ENCODE data around the gene RUBCN. TPM values are rescaled to one million over a fixed set of nuclear protein-coding genes. Genes with fewer than 3 reads are reported as not detected.

Gene RUBCN
- total and polyA plus RNA-seq, 9 of the 15 experiments (the other 6 are each of a cell fraction or from before 2014, with no cell fraction given), result 8.4 to 24.0 (median 11.9) TPM

DNA sequence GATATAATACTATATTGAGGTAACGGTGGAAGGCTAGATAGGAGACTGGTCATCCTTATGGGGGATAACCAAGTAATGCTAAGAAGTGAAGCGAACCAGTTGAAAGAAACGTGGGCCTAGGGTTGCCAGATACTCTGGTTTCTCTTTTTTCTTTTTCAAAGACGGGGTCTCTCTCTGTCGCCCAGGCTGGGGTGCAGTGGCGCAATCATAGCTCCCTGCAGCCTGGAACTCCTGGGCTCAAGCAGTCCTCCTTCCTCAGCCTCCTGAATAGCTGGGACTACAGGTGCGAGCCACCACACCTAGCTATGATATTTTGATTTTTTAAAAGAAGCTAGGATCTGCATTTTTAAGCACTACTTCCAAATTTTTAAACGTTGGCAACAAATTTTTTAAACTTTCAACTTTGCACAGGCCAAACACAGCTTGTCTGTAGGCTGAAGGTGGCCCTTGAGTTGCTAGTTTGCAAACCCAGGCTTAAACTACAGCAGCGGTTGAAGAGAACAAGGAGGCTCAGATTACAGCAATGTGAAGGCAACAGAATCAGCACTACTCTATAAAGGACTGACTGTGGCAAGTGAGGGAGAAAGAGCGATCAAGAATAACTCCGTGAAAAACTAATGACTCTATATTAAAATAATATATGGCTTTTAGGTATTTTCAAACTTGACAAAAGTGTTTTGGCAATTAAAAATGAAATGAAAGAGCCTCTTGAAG, 1.2 kb upstream of the RUBCN start:
- peak in 1 of 4 experiments; percentile 31 for DNase-seq (ENCODE audit: extremely low read depth in 1 of 4, low spot score in 3 of 4)
- TF ChIP-seq, protein P1, sequence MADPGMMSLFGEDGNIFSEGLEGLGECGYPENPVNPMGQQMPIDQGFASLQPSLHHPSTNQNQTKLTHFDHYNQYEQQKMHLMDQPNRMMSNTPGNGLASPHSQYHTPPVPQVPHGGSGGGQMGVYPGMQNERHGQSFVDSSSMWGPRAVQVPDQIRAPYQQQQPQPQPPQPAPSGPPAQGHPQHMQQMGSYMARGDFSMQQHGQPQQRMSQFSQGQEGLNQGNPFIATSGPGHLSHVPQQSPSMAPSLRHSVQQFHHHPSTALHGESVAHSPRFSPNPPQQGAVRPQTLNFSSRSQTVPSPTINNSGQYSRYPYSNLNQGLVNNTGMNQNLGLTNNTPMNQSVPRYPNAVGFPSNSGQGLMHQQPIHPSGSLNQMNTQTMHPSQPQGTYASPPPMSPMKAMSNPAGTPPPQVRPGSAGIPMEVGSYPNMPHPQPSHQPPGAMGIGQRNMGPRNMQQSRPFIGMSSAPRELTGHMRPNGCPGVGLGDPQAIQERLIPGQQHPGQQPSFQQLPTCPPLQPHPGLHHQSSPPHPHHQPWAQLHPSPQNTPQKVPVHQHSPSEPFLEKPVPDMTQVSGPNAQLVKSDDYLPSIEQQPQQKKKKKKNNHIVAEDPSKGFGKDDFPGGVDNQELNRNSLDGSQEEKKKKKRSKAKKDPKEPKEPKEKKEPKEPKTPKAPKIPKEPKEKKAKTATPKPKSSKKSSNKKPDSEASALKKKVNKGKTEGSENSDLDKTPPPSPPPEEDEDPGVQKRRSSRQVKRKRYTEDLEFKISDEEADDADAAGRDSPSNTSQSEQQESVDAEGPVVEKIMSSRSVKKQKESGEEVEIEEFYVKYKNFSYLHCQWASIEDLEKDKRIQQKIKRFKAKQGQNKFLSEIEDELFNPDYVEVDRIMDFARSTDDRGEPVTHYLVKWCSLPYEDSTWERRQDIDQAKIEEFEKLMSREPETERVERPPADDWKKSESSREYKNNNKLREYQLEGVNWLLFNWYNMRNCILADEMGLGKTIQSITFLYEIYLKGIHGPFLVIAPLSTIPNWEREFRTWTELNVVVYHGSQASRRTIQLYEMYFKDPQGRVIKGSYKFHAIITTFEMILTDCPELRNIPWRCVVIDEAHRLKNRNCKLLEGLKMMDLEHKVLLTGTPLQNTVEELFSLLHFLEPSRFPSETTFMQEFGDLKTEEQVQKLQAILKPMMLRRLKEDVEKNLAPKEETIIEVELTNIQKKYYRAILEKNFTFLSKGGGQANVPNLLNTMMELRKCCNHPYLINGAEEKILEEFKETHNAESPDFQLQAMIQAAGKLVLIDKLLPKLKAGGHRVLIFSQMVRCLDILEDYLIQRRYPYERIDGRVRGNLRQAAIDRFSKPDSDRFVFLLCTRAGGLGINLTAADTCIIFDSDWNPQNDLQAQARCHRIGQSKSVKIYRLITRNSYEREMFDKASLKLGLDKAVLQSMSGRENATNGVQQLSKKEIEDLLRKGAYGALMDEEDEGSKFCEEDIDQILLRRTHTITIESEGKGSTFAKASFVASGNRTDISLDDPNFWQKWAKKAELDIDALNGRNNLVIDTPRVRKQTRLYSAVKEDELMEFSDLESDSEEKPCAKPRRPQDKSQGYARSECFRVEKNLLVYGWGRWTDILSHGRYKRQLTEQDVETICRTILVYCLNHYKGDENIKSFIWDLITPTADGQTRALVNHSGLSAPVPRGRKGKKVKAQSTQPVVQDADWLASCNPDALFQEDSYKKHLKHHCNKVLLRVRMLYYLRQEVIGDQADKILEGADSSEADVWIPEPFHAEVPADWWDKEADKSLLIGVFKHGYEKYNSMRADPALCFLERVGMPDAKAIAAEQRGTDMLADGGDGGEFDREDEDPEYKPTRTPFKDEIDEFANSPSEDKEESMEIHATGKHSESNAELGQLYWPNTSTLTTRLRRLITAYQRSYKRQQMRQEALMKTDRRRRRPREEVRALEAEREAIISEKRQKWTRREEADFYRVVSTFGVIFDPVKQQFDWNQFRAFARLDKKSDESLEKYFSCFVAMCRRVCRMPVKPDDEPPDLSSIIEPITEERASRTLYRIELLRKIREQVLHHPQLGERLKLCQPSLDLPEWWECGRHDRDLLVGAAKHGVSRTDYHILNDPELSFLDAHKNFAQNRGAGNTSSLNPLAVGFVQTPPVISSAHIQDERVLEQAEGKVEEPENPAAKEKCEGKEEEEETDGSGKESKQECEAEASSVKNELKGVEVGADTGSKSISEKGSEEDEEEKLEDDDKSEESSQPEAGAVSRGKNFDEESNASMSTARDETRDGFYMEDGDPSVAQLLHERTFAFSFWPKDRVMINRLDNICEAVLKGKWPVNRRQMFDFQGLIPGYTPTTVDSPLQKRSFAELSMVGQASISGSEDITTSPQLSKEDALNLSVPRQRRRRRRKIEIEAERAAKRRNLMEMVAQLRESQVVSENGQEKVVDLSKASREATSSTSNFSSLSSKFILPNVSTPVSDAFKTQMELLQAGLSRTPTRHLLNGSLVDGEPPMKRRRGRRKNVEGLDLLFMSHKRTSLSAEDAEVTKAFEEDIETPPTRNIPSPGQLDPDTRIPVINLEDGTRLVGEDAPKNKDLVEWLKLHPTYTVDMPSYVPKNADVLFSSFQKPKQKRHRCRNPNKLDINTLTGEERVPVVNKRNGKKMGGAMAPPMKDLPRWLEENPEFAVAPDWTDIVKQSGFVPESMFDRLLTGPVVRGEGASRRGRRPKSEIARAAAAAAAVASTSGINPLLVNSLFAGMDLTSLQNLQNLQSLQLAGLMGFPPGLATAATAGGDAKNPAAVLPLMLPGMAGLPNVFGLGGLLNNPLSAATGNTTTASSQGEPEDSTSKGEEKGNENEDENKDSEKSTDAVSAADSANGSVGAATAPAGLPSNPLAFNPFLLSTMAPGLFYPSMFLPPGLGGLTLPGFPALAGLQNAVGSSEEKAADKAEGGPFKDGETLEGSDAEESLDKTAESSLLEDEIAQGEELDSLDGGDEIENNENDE (IDR thresholded peaks at IDR 0.05; ENCODE audit: low read depth, low read length), result no peak
- TF ChIP-seq CHD1 (IDR thresholded peaks at IDR 0.05; ENCODE audit: low read length) (peak; percentile 16), ZNF124 (CRISPR knock-in tag; IDR thresholded peaks at IDR 0.05) (no peak), CEBPB (tag; IDR thresholded peaks at IDR 0.05) (peak; percentile 78)
- TF ChIP-seq, protein P2, sequence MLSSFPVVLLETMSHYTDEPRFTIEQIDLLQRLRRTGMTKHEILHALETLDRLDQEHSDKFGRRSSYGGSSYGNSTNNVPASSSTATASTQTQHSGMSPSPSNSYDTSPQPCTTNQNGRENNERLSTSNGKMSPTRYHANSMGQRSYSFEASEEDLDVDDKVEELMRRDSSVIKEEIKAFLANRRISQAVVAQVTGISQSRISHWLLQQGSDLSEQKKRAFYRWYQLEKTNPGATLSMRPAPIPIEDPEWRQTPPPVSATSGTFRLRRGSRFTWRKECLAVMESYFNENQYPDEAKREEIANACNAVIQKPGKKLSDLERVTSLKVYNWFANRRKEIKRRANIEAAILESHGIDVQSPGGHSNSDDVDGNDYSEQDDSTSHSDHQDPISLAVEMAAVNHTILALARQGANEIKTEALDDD (IDR thresholded peaks at IDR 0.05), result peak; percentile 30
- FAIRE-seq, result no peak
- Histone ChIP-seq H3K4me1 (replicated peaks in 1 of 2; ENCODE audit: control insufficient read depth in 2 of 2, insufficient read depth in 2 of 2, low read length in 2 of 2) (peaks cover 20 to 24% of the 10 kb centered on the region in 2 experiments), H3K9me3 (replicated peaks; ENCODE audit: control insufficient read depth, insufficient read depth, low read depth, low read length) (no peaks in the 10 kb centered on the region), H2AFZ (ENCODE audit: low read depth, low read length) (peak overlapping the region; percentile 89; the same call in 1 of the 2 replicates), H3K36me3 (ENCODE audit: control insufficient read depth, insufficient read depth, low read length) (0 out of 3 replicates have a peak, but pooled peaks cover under 1% of the 10 kb centered on the region), H3K27ac (ENCODE audit: extremely low read depth, low read depth, low read length) (peak overlapping the region; percentile 76; the same call in 2 of the 3 replicates), H3K79me2 (ENCODE audit: control insufficient read depth, insufficient read depth, low read length) (peaks cover 44% of the 10 kb centered on the region), H3K9ac (ENCODE audit: insufficient read depth in 1 of 2, low read depth in 2 of 2, low read length in 2 of 2) (peak overlapping the region; percentile 39 to 77; a peak in 2 of 4 replicates), H4K20me1 (replicated peaks; ENCODE audit: control insufficient read depth, insufficient read depth, low read length) (no peaks in the 10 kb centered on the region), H3K9me1 (ENCODE audit: control insufficient read depth, insufficient read depth, low read length) (no peaks in the 10 kb centered on the region), H3K4me2 (ENCODE audit: insufficient read depth, low read length) (peak overlapping the region; percentile 81), H3K4me3 (peak overlapping the region; percentile 90), H3K27me3 (ENCODE audit: control insufficient read depth in 2 of 2, insufficient read depth in 2 of 2, low read length in 2 of 2) (no peaks in the 10 kb centered on the region)
- ATAC-seq, result no peak
- ChIA-PET CTCF (ENCODE audit: low intra/inter-chr PET ratio) (no interaction called here), POLR2A (interaction anchor here (0.8 kb wide), 1 partner anchor 11 kb away, joined by 3 read pairs; no protein-coding TSS in a partner anchor)
- in situ Hi-C loops (cut with MboI) (no loop called here), intact Hi-C loops (cut with micrococcal nuclease) (loop anchor here (2.0 to 10.0 kb wide), 2 partner anchors 65 to 217 kb away; partner anchors contain the start of gene RPL35A)
- 34% methylated on average over 11 of the region's 11 CpGs for WGBS (ENCODE audit: insufficient coverage, low coverage, missing lambda C conversion rate)
- BruUV-seq (replicated peaks), result no TSS peak
